Parathyroid adenoma (tissue), 2 donors: ENCODE results near the gene MOBP.
A peak's percentile ranks its signal among the peaks of the same experiment; 100 is the strongest.
"Not testable (repeated sequence)": the region's sequence is repeated elsewhere in the genome, so short reads cannot be mapped to it uniquely, and the experiment has no call there.

Source experiments
- H2AFZ ChIP-seq: fragments of 300-600 bp; sonication (generic); one replicate; pipeline ENCODE4 v1.7.0; 2017; ENCODE audit warnings: antibody characterized with exemption, mild to moderate bottlenecking
- H3K27ac ChIP-seq: fragments of 300-600 bp; sonication (generic); one replicate; pipeline ENCODE4 v1.7.0; 2017
- H3K27me3 ChIP-seq: fragments of 300-600 bp; sonication (generic); one replicate; pipeline ENCODE4 v1.7.0; 2017; ENCODE audit warnings: low read length; ENCODE audit not compliant: control insufficient read depth, insufficient read depth
- H3K36me3 ChIP-seq: fragments of 300-600 bp; sonication (generic); one replicate; pipeline ENCODE4 v1.7.0; 2017; ENCODE audit warnings: low read length; ENCODE audit not compliant: control insufficient read depth, insufficient read depth
- H3K4me1 ChIP-seq: fragments of 300-600 bp; sonication (generic); one replicate; pipeline ENCODE4 v1.7.0; 2017; ENCODE audit warnings: control low read depth
- H3K4me2 ChIP-seq: fragments of 300-600 bp; sonication (generic); one replicate; pipeline ENCODE4 v1.7.0; 2017; ENCODE audit warnings: low read length
- H3K4me3 ChIP-seq: fragments of 300-600 bp; sonication (generic); one replicate; pipeline ENCODE4 v1.7.0; 2017; ENCODE audit warnings: low read depth, low read length
- H3K79me2 ChIP-seq: fragments of 300-600 bp; sonication (generic); one replicate; pipeline ENCODE4 v1.7.0; 2017; ENCODE audit warnings: control low read depth
- H3K9ac ChIP-seq: fragments of 300-600 bp; sonication (generic); one replicate; pipeline ENCODE4 v1.7.0; 2017; ENCODE audit warnings: mild to moderate bottlenecking
- H3K9me3 ChIP-seq: fragments of 300-600 bp; sonication (generic); one replicate; pipeline ENCODE4 v1.7.0; 2017; ENCODE audit warnings: low read length; ENCODE audit not compliant: control insufficient read depth
- TF ChIP-seq, protein P1 (sequence below): fragments of 300-600 bp; sonication (generic); IDR thresholded peaks from one replicate; pipeline ENCODE4 v1.7.0; 2017; ENCODE audit warnings: antibody characterized with exemption, mild to moderate bottlenecking
- donor health status: primary hyperparathyroidism.

The MOBP gene

GRCh38 chr3:39448506-39449233, 18.8 kb upstream of the MOBP start:
- H3K4me1 ChIP-seq = peaks cover 43% of the 10 kb centered on the region
- H3K4me2 ChIP-seq = peak overlapping the region; percentile 25
- no peaks in the 10 kb centered on the region for H3K79me2 ChIP-seq
- H2AFZ ChIP-seq = peak overlapping the region; percentile 69
- H3K27me3 ChIP-seq = no peaks in the 10 kb centered on the region
- H3K9me3 ChIP-seq = no peaks in the 10 kb centered on the region
- H3K4me3 ChIP-seq = no peak overlapping the region
- peak overlapping the region; percentile 86 for H3K27ac ChIP-seq
- no peak overlapping the region for H3K9ac ChIP-seq
- TF ChIP-seq, protein P1, sequence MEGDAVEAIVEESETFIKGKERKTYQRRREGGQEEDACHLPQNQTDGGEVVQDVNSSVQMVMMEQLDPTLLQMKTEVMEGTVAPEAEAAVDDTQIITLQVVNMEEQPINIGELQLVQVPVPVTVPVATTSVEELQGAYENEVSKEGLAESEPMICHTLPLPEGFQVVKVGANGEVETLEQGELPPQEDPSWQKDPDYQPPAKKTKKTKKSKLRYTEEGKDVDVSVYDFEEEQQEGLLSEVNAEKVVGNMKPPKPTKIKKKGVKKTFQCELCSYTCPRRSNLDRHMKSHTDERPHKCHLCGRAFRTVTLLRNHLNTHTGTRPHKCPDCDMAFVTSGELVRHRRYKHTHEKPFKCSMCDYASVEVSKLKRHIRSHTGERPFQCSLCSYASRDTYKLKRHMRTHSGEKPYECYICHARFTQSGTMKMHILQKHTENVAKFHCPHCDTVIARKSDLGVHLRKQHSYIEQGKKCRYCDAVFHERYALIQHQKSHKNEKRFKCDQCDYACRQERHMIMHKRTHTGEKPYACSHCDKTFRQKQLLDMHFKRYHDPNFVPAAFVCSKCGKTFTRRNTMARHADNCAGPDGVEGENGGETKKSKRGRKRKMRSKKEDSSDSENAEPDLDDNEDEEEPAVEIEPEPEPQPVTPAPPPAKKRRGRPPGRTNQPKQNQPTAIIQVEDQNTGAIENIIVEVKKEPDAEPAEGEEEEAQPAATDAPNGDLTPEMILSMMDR = no peak
- H3K36me3 ChIP-seq = no peaks in the 10 kb centered on the region

DNA sequence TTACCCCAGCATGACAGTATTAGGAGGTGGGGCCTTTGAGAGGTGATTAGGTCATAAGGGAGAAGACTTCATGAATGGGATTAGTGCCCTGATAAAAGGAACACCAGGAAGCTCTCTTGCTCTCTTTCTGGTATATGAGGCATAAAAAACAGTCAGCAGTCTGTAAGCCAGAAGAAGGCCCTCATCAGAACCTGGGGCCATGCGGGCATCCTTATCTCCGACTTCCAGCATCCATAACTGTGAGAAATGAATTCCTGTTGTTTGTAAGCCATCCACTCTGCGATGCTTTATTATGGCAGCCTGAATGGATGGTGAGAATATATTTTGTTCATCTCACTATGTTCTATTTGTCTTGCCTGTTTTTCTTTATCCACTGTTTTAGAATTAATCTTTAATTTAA, 17.7 kb upstream of the MOBP start:
- H3K4me2 ChIP-seq = no peak overlapping the region
- H3K4me3 ChIP-seq = no peak overlapping the region
- no peaks in the 10 kb centered on the region for H3K27me3 ChIP-seq
- H3K79me2 ChIP-seq = no peaks in the 10 kb centered on the region
- H3K9me3 ChIP-seq = no peaks in the 10 kb centered on the region
- no peak overlapping the region for H2AFZ ChIP-seq
- no peak overlapping the region for H3K9ac ChIP-seq
- H3K27ac ChIP-seq = peak overlapping the region; percentile 86
- TF ChIP-seq, protein P1 = no peak
- H3K4me1 ChIP-seq = peaks cover 32% of the 10 kb centered on the region
- no peaks in the 10 kb centered on the region for H3K36me3 ChIP-seq

GRCh38 chr3:39453134-39453533, 14.3 kb upstream of the MOBP start:
- H3K4me3 ChIP-seq = no peak overlapping the region
- H3K4me1 ChIP-seq = peaks cover 16% of the 10 kb centered on the region
- no peaks in the 10 kb centered on the region for H3K79me2 ChIP-seq
- H3K27ac ChIP-seq = no peak overlapping the region
- no peaks in the 10 kb centered on the region for H3K36me3 ChIP-seq
- TF ChIP-seq, protein P1 = no peak
- no peak overlapping the region for H3K9ac ChIP-seq
- H3K4me2 ChIP-seq = no peak overlapping the region
- H3K9me3 ChIP-seq = no peaks in the 10 kb centered on the region
- no peaks in the 10 kb centered on the region for H3K27me3 ChIP-seq
- H2AFZ ChIP-seq = no peak overlapping the region

DNA sequence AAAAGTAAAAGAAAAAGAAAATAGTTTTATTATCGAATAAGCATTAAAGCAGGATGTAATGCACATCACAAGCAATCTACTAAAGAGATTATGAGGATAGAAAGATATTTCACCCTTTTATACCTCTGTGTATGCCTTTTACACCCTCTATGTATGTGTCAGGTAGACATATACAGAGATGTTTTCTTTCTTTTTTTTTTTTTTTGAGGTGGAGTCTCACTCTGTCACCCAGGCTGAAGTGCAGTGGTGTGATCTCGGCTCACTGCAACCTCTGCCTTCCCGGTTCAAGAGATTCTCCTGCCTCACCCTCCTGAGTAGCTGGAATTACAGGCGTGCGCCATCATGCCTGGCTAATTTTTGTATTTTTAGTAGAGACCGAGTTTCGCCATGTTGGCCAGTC, 13.6 kb upstream of the MOBP start:
- H2AFZ ChIP-seq, H3K27me3 ChIP-seq, H3K9me3 ChIP-seq, H3K4me1 ChIP-seq, H3K36me3 ChIP-seq, H3K4me2 ChIP-seq, H3K4me3 ChIP-seq, H3K27ac ChIP-seq, H3K79me2 ChIP-seq, H3K9ac ChIP-seq: not testable (repeated sequence)

- Histone ChIP-seq H3K27ac (no peak overlapping the region), H3K27me3 (no peaks in the 10 kb centered on the region), H3K9me3 (no peaks in the 10 kb centered on the region), H3K4me2 (no peak overlapping the region), H3K9ac (no peak overlapping the region), H3K4me3 (no peak overlapping the region), H3K79me2 (no peaks in the 10 kb centered on the region), H2AFZ (peak overlapping the region; percentile 50), H3K36me3 (no peaks in the 10 kb centered on the region), H3K4me1 (peaks cover 1% of the 10 kb centered on the region)
- TF ChIP-seq, protein P1 = no peak
Measured at GRCh38 chr3:39454591-39455217, 12.8 kb upstream of the MOBP start.
